NCI-H128 (cell line): ENCODE measurements around the gene AFAP1.

Source experiments
- DNase-seq: peaks from one replicate; lab custom pipeline; 2025; ENCODE audit not compliant: unreplicated experiment; lab: John Stamatoyannopoulos, UW

AFAP1 gene

GRCh38 chr4:7844594-7844991 lies 95.1 kb downstream of the AFAP1 start:
- DNase-seq, result no peak

- DNase-seq, result no peak
These were observed 95.6 kb downstream of the AFAP1 start for GRCh38 chr4:7843831-7844593.

- no peak for DNase-seq
These were observed 97.0 kb downstream of the AFAP1 start for GRCh38 chr4:7842384-7843279.

- DNase-seq, result no peak
These were observed 97.8 kb downstream of the AFAP1 start for GRCh38 chr4:7841894-7842293.

- DNase-seq, result no peak
These were observed 98.6 kb downstream of the AFAP1 start for GRCh38 chr4:7841071-7841470.

- DNase-seq, result no peak
These were observed 99.8 kb downstream of the AFAP1 start for GRCh38 chr4:7839856-7840255.

- DNase-seq, result no peak
These were observed 101.4 kb downstream of the AFAP1 start for GRCh38 chr4:7838136-7838782.

- DNase-seq, result no peak
These were observed 102.0 kb downstream of the AFAP1 start for GRCh38 chr4:7837597-7838135.

- no peak for DNase-seq
These were observed 107.6 kb downstream of the AFAP1 start for GRCh38 chr4:7831858-7832730.

- no peak for DNase-seq
These were observed 108.3 kb downstream of the AFAP1 start for GRCh38 chr4:7831330-7831729.

- DNase-seq, result no peak
These were observed 108.9 kb downstream of the AFAP1 start for GRCh38 chr4:7830747-7831146.

GRCh38 chr4:7829652-7830580 lies 109.7 kb downstream of the AFAP1 start:
- DNase-seq, result no peak

GRCh38 chr4:7828793-7829301 lies 110.8 kb downstream of the AFAP1 start:
- no peak for DNase-seq

GRCh38 chr4:7828011-7828720 lies 111.5 kb downstream of the AFAP1 start:
- DNase-seq, result no peak

- no peak for DNase-seq
These were observed 112.1 kb downstream of the AFAP1 start for GRCh38 chr4:7827566-7827965.

- no peak for DNase-seq
These were observed 112.8 kb downstream of the AFAP1 start for GRCh38 chr4:7826909-7827306.

GRCh38 chr4:7826176-7826908 lies 113.3 kb downstream of the AFAP1 start:
- no peak for DNase-seq

- no peak for DNase-seq
These were observed 115.4 kb downstream of the AFAP1 start for GRCh38 chr4:7824218-7824617.
